ENCODE results near the gene CDH18.

CDH18 gene

GRCh38 chr5:19940192-19940591 lies 47.8 kb downstream of the CDH18 start:
- ATAC-seq (ENCODE audit: low read depth) = no peak
- no peak for DNase-seq (ENCODE audit: low spot score)
- no peak overlapping the region for H3K27ac ChIP-seq (ENCODE audit: poor library complexity, severe bottlenecking)
- no peaks in the 10 kb centered on the region for H3K4me1 ChIP-seq (ENCODE audit: insufficient read depth, poor library complexity, severe bottlenecking)
- no peaks in the 10 kb centered on the region for H3K36me3 ChIP-seq (ENCODE audit: low read depth)
- no peaks in the 10 kb centered on the region for H3K9me3 ChIP-seq (ENCODE audit: severe bottlenecking)
- no peak overlapping the region for H3K4me3 ChIP-seq (ENCODE audit: severe bottlenecking)
- H3K27me3 ChIP-seq (ENCODE audit: insufficient read depth, poor library complexity, severe bottlenecking) = no peaks in the 10 kb centered on the region
- TF ChIP-seq CTCF (IDR thresholded peaks at IDR 0.05; ENCODE audit: poor library complexity, severe bottlenecking) = no peak

GRCh38 chr5:19930451-19930850 lies 57.5 kb downstream of the CDH18 start:
- Histone ChIP-seq H3K4me3 (ENCODE audit: severe bottlenecking) (no peak overlapping the region), H3K27me3 (ENCODE audit: insufficient read depth, poor library complexity, severe bottlenecking) (no peaks in the 10 kb centered on the region), H3K27ac (ENCODE audit: poor library complexity, severe bottlenecking) (no peak overlapping the region), H3K36me3 (ENCODE audit: low read depth) (no peaks in the 10 kb centered on the region), H3K4me1 (ENCODE audit: insufficient read depth, poor library complexity, severe bottlenecking) (peaks cover 25% of the 10 kb centered on the region), H3K9me3 (ENCODE audit: severe bottlenecking) (no peaks in the 10 kb centered on the region)
- ATAC-seq (ENCODE audit: low read depth) (no peak), DNase-seq (ENCODE audit: low spot score) (no peak)
- no peak for TF ChIP-seq CTCF (IDR thresholded peaks at IDR 0.05; ENCODE audit: poor library complexity, severe bottlenecking)

- Histone ChIP-seq H3K4me3 (ENCODE audit: severe bottlenecking) (no peak overlapping the region), H3K27ac (ENCODE audit: poor library complexity, severe bottlenecking) (peak overlapping the region; percentile 61), H3K27me3 (ENCODE audit: insufficient read depth, poor library complexity, severe bottlenecking) (no peaks in the 10 kb centered on the region), H3K4me1 (ENCODE audit: insufficient read depth, poor library complexity, severe bottlenecking) (peaks cover 25% of the 10 kb centered on the region), H3K36me3 (ENCODE audit: low read depth) (no peaks in the 10 kb centered on the region), H3K9me3 (ENCODE audit: severe bottlenecking) (no peaks in the 10 kb centered on the region)
- peak; percentile 98 for ATAC-seq (ENCODE audit: low read depth)
- no peak for DNase-seq (ENCODE audit: low spot score)
- TF ChIP-seq CTCF (IDR thresholded peaks at IDR 0.05; ENCODE audit: poor library complexity, severe bottlenecking) = no peak
Observed at GRCh38 chr5:19928562-19929421, 59.2 kb downstream of the CDH18 start.

GRCh38 chr5:19927919-19928318 lies 60.1 kb downstream of the CDH18 start:
- TF ChIP-seq CTCF (IDR thresholded peaks at IDR 0.05; ENCODE audit: poor library complexity, severe bottlenecking) = no peak
- no peak for DNase-seq (ENCODE audit: low spot score)
- H3K4me3 ChIP-seq (ENCODE audit: severe bottlenecking) = no peak overlapping the region
- ATAC-seq (ENCODE audit: low read depth) = no peak
- no peaks in the 10 kb centered on the region for H3K36me3 ChIP-seq (ENCODE audit: low read depth)
- no peaks in the 10 kb centered on the region for H3K9me3 ChIP-seq (ENCODE audit: severe bottlenecking)
- H3K4me1 ChIP-seq (ENCODE audit: insufficient read depth, poor library complexity, severe bottlenecking) = peaks cover 25% of the 10 kb centered on the region
- H3K27ac ChIP-seq (ENCODE audit: poor library complexity, severe bottlenecking) = peak overlapping the region; percentile 61
- H3K27me3 ChIP-seq (ENCODE audit: insufficient read depth, poor library complexity, severe bottlenecking) = no peaks in the 10 kb centered on the region

GRCh38 chr5:19927170-19927569 lies 60.8 kb downstream of the CDH18 start:
- TF ChIP-seq CTCF (IDR thresholded peaks at IDR 0.05; ENCODE audit: poor library complexity, severe bottlenecking) = no peak
- ATAC-seq (ENCODE audit: low read depth) (no peak), DNase-seq (ENCODE audit: low spot score) (no peak)
- no peaks in the 10 kb centered on the region for H3K9me3 ChIP-seq (ENCODE audit: severe bottlenecking)
- H3K36me3 ChIP-seq (ENCODE audit: low read depth) = no peaks in the 10 kb centered on the region
- no peak overlapping the region for H3K4me3 ChIP-seq (ENCODE audit: severe bottlenecking)
- H3K27me3 ChIP-seq (ENCODE audit: insufficient read depth, poor library complexity, severe bottlenecking) = no peaks in the 10 kb centered on the region
- no peak overlapping the region for H3K27ac ChIP-seq (ENCODE audit: poor library complexity, severe bottlenecking)
- peaks cover 25% of the 10 kb centered on the region for H3K4me1 ChIP-seq (ENCODE audit: insufficient read depth, poor library complexity, severe bottlenecking)
